Activated CD4-positive, CD25-positive, alpha-beta regulatory T cell treated with anti-CD3 and anti-CD28 coated beads, Interleukin-2, amount 50 U/mL, for 24 hours (primary cell): Measurements from ENCODE around the gene CDK17.
"Not testable (repeated sequence)": the region's sequence is repeated elsewhere in the genome, so short reads cannot be mapped to it uniquely, and the experiment has no call there.

Source experiments
- ATAC-seq, 2 donors: fragments of 150-1000 bp; cut with Tn5 transposase; one replicate each; pipeline ENCODE4 v1.10.0; 2021; ENCODE audit warnings: mild to moderate bottlenecking in 1 of 2, moderate library complexity in 1 of 2

CDK17 gene

GRCh38 chr12:96352161-96352835, 47.9 kb downstream of the CDK17 start:
- ATAC-seq, result no peak

GRCh38 chr12:96350982-96351381, 49.3 kb downstream of the CDK17 start:
- ATAC-seq, result peak; percentile 77 to 87

GRCh38 chr12:96347130-96347699, 53.0 kb downstream of the CDK17 start:
- ATAC-seq, result no peak

GRCh38 chr12:96346716-96347115, 53.5 kb downstream of the CDK17 start:
- not testable (repeated sequence) for ATAC-seq

GRCh38 chr12:96344124-96344695, 56.0 kb downstream of the CDK17 start:
- ATAC-seq, result no peak

GRCh38 chr12:96343347-96343954, 56.8 kb downstream of the CDK17 start:
- ATAC-seq, result peak; percentile 25 to 66

GRCh38 chr12:96339666-96340065, 60.6 kb downstream of the CDK17 start:
- not testable (repeated sequence) for ATAC-seq

GRCh38 chr12:96338852-96339471, 61.3 kb downstream of the CDK17 start:
- no peak for ATAC-seq

GRCh38 chr12:96337953-96338352, 62.3 kb downstream of the CDK17 start:
- ATAC-seq, result no peak

- no peak for ATAC-seq
These were observed 63.8 kb downstream of the CDK17 start for GRCh38 chr12:96336489-96336888.

GRCh38 chr12:96335270-96335669, 65.0 kb downstream of the CDK17 start:
- peak; percentile 58 to 68 for ATAC-seq

- no peak for ATAC-seq
These were observed 65.7 kb downstream of the CDK17 start for GRCh38 chr12:96334502-96334901.

- ATAC-seq, result no peak
These were observed 70.7 kb downstream of the CDK17 start for GRCh38 chr12:96329545-96329944.

- no peak for ATAC-seq
These were observed 71.2 kb downstream of the CDK17 start for GRCh38 chr12:96329018-96329417.

GRCh38 chr12:96327889-96328288, 72.3 kb downstream of the CDK17 start:
- ATAC-seq, result peak in 1 of 2 donors; percentile 9

GRCh38 chr12:96327346-96327745, 72.9 kb downstream of the CDK17 start:
- peak in 1 of 2 donors; percentile 36 for ATAC-seq

GRCh38 chr12:96326628-96327227, 73.5 kb downstream of the CDK17 start:
- peak in 1 of 2 donors; percentile 36 for ATAC-seq

- no peak for ATAC-seq
These were observed 76.3 kb downstream of the CDK17 start for GRCh38 chr12:96323906-96324305.

- no peak for ATAC-seq
These were observed 77.5 kb downstream of the CDK17 start for GRCh38 chr12:96322720-96323119.

- ATAC-seq, result peak; percentile 69 to 84
These were observed 78.3 kb downstream of the CDK17 start for GRCh38 chr12:96321941-96322340.

- ATAC-seq, result not testable (repeated sequence)
These were observed 82.4 kb downstream of the CDK17 start for GRCh38 chr12:96317801-96318200.

- ATAC-seq, result peak in 1 of 2 donors; percentile 33
These were observed 84.3 kb downstream of the CDK17 start for GRCh38 chr12:96315741-96316481.
